ENCODE results near the gene BCR.
"Not testable (repeated sequence)": the region's sequence is repeated elsewhere in the genome, so short reads cannot be mapped to it uniquely, and the experiment has no call there.

The BCR gene

DNA sequence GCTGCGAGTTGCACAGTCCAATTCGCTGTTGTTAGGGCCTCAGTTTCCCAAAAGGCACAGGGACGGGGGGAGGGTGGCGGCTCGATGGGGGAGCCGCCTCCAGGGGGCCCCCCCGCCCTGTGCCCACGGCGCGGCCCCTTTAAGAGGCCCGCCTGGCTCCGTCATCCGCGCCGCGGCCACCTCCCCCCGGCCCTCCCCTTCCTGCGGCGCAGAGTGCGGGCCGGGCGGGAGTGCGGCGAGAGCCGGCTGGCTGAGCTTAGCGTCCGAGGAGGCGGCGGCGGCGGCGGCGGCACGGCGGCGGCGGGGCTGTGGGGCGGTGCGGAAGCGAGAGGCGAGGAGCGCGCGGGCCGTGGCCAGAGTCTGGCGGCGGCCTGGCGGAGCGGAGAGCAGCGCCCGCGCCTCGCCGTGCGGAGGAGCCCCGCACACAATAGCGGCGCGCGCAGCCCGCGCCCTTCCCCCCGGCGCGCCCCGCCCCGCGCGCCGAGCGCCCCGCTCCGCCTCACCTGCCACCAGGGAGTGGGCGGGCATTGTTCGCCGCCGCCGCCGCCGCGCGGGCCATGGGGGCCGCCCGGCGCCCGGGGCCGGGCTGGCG is at the start of gene BCR:
Gene BCR (plus strand): TSS at position 209 of the 592 bp plus-strand sequence. CDS start 452 bp downstream, outside the sequence.
- DNase-seq = peak; percentile 72

DNA sequence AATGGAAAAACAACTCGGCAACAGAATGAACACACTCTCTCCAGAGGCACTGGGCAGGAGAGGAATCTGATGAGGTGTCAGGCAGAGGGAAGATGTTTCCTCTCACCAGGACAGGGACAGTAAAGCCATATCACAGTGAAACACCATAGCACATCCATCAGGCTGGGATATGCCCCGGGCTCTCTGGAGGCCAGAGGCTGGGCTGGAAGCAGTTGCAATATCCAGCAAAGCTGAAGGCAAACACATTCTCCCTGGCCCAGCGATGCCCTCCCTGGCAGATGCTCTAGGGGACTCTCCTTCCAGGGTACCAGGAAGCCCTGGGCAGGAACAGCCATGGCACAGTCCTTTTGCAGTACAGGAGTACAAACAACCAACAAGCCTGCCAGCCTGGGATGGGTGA is 49.6 kb upstream of the BCR start:
- DNase-seq = no peak

DNA sequence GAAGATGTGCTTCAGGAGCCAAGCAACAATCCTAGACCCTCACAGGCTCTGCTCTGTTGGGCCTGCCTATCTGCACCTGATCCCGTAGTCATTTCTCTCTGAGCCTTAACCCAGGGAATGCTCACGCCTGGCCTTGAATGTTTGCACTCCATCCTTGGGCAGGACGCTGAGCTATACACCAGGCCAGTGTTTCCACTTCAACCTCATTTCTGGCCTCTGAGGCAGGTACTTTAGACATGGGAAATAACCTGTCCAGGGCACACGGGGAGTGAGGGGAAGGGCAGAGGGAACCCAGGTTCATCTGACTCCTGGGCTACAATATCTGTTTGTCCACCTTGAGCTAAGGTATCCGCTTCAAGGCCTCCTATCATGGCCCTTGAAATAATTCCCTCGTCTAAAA is 48.4 kb upstream of the BCR start:
- DNase-seq = no peak

DNA sequence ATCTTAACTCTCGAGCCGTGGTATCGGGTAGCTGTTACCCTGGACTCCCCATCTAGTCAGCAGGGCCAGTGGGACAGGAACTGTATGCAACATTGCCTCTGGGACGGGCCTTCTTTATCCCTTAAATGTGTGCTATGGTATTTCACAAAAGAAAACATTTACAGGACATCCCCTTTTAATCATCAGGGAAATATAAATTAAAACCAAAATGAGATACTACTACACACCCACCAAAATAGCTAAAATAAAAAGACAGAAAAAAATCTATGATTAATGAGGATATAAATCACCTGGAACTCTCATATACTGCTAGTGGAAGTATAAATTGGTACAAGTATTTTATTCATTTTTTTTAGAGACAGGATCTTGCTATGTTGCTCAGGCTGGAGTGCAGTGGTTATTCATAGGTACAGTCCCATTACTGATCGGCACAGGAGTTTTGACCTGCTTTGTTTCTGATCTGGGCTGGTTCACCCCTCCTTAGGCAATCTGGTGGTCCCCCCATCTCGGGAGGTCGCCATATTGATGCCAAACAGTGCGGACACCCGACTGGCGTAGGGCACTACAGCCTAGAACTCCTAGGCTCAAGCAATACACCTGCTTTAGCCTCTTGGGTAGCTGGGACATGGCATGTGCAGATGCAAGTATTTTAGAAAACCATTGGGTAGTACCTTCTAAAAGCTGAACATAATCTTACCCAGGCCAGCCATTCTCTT is 47.8 kb upstream of the BCR start:
- no peak for DNase-seq

DNA sequence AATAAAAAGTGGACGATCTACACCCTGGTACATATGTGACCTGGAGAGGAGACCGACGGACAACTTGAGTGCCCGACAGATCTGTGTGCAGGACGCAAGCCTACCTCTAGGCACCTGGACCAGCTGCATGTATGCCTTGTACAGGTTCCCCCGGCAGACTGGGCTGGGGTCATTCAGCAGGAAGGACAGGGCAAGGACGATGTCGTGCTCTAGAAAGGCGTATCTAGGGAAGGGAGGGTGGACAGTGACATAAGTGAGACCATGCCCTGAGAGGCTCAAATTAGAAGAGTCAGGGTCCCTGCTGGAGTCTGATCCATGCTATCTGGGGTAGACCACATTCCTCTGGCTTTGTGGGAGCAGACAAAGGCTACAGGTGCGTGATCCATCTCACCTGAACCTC is 46.4 kb upstream of the BCR start:
- DNase-seq = no peak

DNA sequence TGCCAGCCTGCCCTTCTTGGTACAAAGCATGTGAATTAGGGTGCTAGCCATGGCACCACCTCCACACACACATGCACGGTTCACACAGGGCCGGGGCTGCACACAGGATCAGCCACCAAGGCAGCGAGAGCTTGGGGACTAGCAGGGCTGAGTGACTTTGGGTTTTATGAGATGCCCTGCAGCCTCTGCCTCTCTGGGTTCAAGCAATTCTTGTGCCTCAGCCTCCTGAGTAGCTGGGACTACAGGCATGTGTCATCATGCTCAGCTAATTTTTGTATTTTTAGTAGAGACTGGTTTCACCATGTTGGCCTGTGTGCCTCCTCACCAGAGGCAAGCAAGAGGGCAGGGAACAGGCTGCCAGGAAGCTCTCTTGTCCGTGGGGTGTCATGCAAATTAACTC is 43.3 kb upstream of the BCR start:
- not testable (repeated sequence) for DNase-seq

DNA sequence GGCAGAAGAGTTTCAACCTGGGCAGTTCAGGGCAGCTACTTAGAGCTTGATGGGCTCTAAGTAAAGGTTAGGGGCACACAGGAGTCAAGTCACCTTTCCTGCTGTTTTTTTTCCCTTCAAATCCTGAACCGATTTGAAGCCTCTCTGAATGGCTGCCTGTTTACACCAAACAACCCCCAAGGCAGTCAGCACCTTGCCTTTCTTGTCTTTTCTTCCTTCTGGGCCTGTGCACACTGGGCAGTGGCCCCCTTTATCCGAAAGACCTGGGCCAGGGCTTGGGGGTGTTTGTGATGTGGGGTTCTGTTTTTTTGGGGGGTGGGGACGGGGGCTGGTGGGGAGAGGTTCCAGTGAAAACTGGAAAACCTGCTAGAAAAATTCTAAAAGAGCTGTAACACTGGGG is 42.8 kb upstream of the BCR start:
- DNase-seq = no peak

DNA sequence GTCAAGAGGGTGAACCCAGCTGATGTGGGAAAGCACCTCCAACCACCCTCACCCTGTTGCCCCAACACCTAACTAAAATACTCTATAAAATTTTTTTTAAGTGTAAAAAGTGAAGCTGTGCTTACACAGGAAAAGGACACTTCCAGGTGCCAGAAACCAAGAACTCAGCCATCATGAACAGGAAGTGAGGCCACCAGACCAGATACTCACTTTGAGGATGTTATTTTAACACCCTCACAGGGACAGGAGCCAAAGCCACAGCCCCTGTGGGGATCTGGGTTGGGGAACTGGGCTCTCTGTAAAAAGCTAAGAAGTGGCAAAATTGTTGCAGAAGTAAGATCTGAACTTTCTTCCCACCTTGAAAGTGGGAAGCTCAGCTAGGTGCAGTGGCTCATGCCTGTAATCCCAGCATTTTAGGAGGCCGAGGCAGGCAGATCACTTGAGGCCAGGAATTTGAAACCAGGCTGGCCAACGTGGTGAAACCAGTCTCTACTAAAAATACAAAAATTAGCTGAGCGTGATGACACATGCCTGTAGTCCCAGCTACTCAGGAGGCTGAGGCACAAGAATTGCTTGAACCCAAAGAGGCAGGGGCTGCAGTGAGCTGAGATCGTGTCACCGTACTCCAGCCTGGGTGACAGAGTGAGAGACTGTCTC is 42.3 kb upstream of the BCR start:
- no peak for DNase-seq

DNA sequence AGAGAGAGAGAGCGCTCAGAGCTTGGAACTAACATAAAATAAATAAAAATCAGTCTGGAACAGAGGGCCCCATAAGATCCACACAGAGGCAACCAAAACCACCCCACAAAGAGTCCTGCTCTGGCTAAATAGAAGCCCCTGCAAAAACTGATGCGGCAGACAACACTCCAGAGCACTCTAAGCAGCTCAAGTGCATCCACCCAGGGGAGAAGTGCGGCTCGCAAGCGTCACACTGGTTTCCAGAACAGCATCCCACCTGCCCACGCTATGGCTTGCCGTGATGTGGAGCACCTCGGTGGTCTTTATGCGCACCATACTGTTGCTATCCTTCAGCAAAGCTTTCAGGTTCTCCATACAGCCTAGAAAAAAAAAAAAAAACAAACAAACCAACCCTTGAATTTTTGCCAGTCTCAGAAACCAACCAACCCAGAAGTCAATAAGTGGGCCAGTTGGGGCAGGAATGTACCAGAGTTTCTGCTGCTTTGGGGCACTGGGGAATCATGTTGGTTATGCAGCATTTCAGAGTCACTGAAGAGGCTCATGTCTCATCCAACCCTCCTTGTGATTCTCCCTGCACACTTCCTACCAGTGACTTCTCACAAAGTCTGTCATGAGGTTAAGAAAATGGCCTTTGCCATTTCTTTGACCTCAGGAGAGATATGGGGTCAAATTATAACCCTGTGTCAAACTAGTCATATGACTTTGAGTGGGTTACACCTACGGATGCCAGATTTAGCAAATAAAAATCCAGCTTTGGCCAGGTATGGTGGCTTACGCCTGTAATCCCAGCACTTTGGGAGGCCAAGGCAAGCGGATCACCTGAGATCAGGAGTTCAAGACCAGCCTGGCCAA is 41.5 kb upstream of the BCR start:
- no peak for DNase-seq

DNA sequence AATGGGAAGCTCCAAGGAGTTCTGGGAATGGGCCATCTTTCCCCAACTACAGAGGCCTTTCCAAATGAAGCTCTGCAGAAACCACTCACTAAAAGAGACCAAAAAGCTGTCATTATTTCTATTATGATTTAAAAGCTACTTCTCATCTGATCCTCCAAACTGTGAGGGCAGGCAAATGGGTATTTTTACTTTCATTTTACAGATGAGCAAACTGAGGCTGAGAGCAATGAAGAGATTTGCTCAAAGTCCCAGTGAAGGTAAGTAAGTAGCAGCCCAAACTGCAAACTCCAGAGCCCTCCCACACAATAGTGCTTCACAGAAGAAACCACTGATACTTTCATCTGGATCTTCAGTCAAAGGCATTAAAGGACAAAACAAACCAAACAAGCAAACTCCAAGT is 39.9 kb upstream of the BCR start:
- DNase-seq = no peak

DNA sequence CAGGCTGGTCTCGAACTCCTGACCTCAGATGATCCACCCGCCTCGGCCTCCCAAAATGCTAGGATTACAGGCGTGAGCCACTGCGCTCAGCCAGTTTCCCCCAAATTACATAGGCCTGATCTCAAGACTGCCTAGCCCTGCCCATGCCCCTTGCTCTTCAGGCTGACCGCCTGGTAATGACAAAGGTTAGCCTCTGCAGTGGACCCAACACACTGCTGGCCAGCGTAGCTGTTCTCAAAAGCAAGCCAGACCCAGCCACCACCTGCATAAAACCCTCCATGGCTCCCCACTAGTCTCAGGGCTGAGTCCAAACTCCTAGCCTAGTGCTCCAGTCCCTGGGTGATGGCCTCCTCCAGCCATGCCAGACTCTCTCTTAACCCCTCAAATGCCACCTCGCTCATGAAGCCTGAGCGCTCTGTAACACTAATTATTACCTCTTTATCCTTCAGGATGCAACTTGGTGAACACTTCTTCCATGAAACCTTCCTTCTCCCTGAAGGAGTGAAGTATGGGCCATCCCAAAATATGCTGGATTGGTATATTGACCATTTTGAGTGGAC is 37.7 kb upstream of the BCR start:
- no peak for DNase-seq

DNA sequence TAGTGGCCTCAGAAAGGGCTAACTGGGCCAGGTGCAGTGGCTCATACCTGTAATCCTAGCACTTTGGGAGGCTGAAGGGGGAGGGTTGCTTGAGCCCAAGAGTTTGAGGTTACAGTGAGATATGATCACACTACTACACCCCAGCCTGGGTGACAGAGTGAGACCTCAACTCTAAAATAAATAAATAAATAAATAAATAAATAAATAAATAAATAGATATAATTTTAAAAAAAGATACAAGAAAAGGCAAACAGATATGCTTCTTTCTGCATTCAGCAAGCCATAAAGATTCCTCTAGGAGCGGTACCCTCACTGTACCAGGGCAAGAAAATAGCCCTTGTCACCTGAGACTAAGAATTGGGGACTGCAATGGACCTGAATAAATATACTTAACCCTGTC is 37.2 kb upstream of the BCR start:
- no peak for DNase-seq

DNA sequence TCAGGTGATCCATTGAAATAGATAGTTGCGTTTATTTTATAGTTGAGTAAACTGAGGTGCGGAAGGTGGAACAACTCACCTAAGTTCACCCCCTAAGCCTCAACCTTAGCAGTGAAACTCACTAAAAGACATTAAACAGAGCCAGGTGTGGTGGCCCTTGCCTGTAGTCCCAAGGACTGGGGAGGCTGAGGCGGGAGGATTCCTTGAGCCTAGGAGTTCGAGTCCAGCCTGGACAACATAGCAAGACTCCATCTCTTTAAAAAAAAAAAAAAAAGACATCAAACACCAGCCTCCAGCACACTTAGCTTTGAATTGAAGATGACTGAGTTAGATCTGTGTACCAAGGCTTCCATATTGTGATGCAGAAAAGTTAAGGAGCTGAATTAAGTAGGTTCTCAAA is 35.9 kb upstream of the BCR start:
- DNase-seq = no peak

DNA sequence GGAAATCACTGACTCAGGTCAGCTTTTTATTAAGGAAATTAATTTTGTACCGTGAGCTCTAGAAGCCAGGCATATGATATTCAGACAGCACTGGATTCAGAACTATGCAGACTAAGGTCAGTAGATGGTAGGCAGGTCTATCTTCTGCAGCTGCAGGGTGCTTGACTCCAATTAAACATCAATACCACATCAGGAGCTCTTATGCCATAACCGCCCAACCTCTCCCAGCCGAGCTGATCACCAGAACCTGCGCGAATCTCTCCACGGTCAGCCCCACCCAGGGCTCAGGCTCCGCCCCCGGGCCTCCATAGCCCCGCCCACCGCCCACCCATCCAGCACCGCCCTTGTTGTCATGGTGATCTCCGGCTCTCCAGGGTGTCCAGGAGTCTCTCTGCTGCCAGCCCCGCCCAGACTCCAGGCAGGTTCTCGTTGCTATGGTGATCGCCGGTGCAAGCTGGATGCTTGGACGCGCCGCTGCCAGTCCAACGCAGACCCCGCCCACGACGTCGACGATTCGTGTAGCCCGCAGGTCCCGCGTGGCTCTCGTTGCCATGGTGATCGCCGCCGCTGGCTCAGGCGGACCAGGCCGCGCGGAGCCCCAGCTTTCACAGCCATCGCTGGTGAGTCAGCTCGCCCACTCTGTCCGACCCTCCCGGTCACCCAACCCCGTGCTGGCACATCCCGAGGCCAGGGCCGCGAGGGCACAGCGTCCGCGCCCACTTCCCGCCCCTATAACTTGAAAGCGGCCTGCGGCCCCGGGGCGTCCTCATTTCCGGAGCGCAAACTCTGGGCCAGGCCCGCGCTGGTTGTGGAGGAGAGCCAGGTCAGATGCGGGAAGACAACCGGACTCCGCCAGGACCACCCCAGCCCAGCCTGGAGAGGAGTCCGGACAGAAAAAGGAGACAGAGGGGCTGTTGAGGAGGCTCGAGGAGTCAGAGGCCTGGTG is 35.1 kb upstream of the BCR start, which contains the start of gene RAB36:
Gene RAB36 (plus strand): TSS at position 546 of the 946 bp plus-strand sequence. CDS start 1,140 bp downstream, outside the sequence.
- peak; percentile 98 for DNase-seq

DNA sequence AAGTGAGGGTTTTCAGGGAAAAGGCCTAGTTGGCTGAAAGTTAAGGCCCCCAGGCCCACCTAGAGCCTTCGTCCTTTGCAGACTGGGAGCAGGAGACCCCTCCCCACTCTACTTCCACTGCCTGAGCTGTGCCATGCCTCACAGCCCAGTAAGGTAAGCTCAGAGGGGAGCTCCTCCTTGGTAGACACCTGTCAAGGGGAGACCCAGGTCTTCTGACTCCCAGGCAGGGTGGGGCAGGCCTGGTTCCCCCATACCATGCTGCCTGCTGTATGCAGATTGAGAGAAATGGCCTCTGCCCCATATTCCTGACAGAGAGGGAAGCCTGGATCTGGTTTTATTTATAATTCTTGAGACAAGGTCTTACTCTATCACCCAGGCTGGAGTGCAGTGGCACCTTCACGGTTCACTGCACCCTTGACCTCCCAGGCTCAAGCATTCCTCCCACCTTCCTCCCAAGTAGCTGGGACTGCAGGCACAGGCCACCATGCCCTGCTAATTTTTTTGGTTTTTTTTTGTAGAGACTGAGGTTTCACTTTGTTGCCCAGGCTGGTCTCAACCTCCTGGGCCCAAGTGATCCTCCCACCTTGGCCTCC is 34.3 kb upstream of the BCR start:
- DNase-seq = no peak

DNA sequence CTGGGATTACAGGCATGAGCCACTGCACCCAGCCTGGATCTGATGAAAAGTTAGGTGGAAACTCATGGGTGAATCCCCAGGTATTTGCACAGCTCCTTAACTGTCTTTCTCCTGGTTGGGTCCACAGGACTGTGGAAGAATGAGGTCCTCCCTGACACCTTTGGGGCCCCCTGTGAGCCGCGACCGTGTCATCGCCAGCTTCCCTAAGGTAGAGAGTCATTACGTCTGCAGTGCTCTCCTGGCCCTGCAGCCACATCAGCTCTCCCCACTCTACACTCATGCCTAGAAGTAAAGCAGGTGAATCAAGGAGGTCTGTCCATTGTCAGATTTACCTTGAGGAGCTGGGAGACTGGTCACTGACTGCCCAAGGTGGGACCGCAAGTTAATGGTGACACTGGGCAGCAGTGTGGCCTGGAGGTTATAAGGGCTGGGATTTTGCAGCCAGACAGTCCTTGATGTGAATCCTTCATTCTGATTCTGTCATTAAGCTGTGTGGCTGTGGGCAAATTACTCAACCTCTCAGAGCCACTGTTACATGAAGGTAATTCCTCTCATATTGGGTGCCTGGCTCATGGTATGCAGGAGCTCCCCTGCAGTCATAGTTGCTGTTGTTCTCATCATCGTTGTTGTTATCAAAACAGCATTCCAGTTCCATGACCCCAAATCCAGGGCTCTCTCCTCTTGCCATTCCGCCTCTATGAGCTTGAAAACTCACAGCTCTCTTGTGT is 33.7 kb upstream of the BCR start:
- DNase-seq = no peak

DNA sequence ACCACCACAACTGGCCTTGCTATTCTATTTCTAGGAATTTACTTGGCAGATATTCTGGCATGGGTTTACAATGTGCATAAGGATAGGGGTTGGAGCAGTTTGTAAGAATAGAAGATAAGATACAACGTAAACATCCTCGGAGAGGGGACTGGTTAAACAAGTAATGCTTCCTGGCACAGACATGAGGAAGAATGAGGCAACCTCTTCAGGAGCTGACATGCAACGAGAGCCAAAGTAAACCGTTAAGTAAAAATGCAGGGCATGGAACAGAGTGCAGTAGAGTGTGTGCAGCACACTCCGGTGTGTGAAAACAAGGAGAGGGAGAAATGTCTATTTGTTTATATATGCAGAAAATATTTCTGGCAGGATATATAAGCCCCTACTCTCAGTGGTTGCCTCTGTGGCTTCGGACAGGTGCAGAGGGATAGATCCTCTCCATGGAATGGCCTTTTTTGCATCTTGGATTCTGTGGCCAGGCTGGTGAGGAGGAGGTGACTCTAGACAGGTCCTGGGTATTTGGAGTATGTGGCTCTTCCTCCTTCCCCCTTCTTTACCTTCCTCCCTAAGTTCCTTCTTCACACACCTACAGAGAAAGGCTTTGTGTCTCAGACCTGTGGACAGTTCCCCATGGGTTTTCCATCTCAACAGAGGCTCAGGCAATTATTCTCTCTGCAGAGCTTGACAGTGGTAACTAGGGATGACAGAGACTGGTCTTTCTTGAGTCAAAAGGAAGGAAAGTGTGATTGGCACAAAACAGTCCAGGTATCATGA is 32.5 kb upstream of the BCR start:
- no peak for DNase-seq

DNA sequence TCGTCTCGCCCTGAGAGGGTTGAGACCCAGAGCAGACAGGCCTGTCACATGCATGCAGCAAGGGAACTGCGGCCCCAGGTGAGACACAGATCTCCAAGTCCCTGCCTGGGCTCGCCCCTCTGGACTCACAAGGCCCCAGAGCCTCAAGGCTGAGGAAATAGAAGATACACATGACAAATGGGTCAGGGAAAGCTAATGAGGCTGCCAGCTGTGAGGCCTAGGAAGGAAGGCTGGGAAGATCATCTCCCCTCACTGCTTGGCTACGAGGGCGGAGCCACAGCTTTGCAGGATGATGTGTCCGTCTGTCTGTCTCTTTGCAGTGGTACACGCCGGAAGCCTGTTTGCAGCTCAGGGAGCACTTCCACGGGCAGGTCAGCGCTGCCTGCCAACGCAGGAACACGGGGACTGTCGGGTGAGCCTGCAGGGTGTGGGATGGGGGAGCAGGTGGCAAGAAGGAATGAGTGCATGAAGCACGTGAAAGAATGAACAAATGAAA is 30.5 kb upstream of the BCR start:
- no peak for DNase-seq

DNA sequence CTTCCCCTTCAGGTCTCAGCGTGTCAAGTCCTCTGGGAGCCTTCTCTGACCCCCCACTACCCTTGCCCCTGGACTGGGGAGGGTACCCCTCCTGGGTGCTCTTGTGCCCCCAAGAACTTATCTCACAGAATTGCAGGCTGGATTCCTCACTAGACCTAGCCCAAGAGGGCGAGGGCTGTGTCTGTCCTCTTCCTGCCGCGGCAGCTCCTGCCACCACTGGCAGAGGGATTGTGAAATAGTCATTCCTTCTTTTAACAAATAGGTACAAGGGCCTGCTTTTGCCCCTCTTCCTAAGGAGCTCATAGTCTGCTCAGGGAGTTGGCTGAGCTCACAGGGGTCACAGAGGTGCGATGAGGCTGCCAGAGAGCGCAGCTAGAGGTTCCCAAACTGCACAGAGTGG is 29.5 kb upstream of the BCR start:
- no peak for DNase-seq

DNA sequence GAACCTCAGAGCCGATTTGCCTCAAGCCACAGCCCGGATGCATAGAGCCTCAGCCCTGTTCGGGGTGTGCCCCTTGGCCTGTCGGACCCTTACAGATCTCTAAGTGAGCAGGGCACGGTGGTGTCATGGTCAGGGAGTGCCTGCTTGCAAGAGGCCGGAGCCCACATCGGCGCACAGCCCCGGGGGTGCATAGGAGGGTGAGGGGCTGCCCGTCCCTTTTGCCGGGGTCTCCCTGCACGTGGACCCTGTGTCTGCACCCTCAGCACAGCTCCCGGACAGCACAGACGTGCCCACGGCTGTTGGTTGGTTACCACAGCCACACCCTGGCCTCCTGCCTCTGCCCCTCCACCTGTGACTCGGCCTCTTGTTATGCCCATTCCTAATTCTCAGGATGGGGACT is 28.5 kb upstream of the BCR start:
- no peak for DNase-seq

Measured in NCI-H774 (cell line).